Gastroesophageal sphincter (tissue), 3 donors: ENCODE data around the gene MAN1A1.

ENCODE experiments used
- CTCF ChIP-seq, 4 experiments: fragments of 200-600 bp in 2 of 4; fragments of 450-650 bp in 2 of 4; sonication (generic) in 1 of 4; IDR thresholded peaks; one replicate each; pipeline ENCODE4 v1.5.1; 2017 to 2019; ENCODE audit warnings: antibody characterized with exemption in 4 of 4, mild to moderate bottlenecking in 2 of 4, moderate library complexity in 2 of 4
- EP300 ChIP-seq: sonication (generic); formaldehyde crosslinking; IDR thresholded peaks from one replicate; pipeline ENCODE4 v1.6.1; 2017; ENCODE audit warnings: antibody characterized with exemption, mild to moderate bottlenecking
- POLR2A ChIP-seq, 2 donors: fragments of 450-650 bp; IDR thresholded peaks; one replicate each; pipeline ENCODE4 v1.6.1; 2017; ENCODE audit warnings: antibody characterized with exemption in 2 of 2, mild to moderate bottlenecking in 2 of 2, moderate library complexity in 1 of 2
- POLR2AphosphoS5 ChIP-seq: sonication (generic); formaldehyde crosslinking; IDR thresholded peaks from one replicate; pipeline ENCODE4 v1.6.1; 2017; ENCODE audit warnings: antibody characterized with exemption

GRCh38 chr6:119182875-119183274, 166.7 kb downstream of the MAN1A1 start:
- TF ChIP-seq CTCF (IDR thresholded peaks at IDR 0.05) (no peak), POLR2A (IDR thresholded peaks at IDR 0.05) (no peak), POLR2AphosphoS5 (no peak), EP300 (no peak)
